Esophagus mucosa (tissue), 1 donor: ENCODE measurements around the gene SCN1A. TPM values are rescaled to one million over a fixed set of nuclear protein-coding genes. Genes with fewer than 3 reads are reported as not detected.
"Not testable (repeated sequence)": the region's sequence is repeated elsewhere in the genome, so short reads cannot be mapped to it uniquely, and the experiment has no call there.

Source experiments
- ATAC-seq: fragments of 200-7000 bp; cut with Tn5 transposase; one replicate; pipeline ENCODE4 v1.9.1; 2020
- total RNA-seq: library from RNA; stranded (reverse); gene quantifications from one replicate; pipeline ENCODE4 v1.2.4, GENCODE V29; 2023
- donor health status: DM: yes; HTN: yes; CAD: no.

SCN1A gene
- total RNA-seq, 1 donor from 2014 or later, result not detected

GRCh38 chr2:166135152-166135848 lies 7.5 kb upstream of the SCN1A start:
- ATAC-seq, result no peak

- no peak for ATAC-seq
These were observed 6.7 kb upstream of the SCN1A start for GRCh38 chr2:166134252-166135151.

- no peak for ATAC-seq
These were observed 5.8 kb upstream of the SCN1A start for GRCh38 chr2:166133653-166134052.

- no peak for ATAC-seq
These were observed 311 bp upstream of the SCN1A start for GRCh38 chr2:166128156-166128505.

- no peak for ATAC-seq
These were observed 1.7 kb downstream of the SCN1A start for GRCh38 chr2:166126007-166126639.

GRCh38 chr2:166125557-166125956 lies 2.3 kb downstream of the SCN1A start:
- ATAC-seq, result no peak

GRCh38 chr2:166118180-166118579 lies 9.6 kb downstream of the SCN1A start:
- ATAC-seq, result no peak

GRCh38 chr2:166117491-166117890 lies 10.3 kb downstream of the SCN1A start:
- no peak for ATAC-seq

- no peak for ATAC-seq
These were observed 12.2 kb downstream of the SCN1A start for GRCh38 chr2:166115589-166115988.

- ATAC-seq, result no peak
These were observed 15.6 kb downstream of the SCN1A start for GRCh38 chr2:166112193-166112605.

- no peak for ATAC-seq
These were observed 21.3 kb downstream of the SCN1A start for GRCh38 chr2:166106431-166107015.

- ATAC-seq, result no peak
These were observed 23.0 kb downstream of the SCN1A start for GRCh38 chr2:166104773-166105172.

- ATAC-seq, result no peak
These were observed 23.7 kb downstream of the SCN1A start for GRCh38 chr2:166104084-166104483.

- not testable (repeated sequence) for ATAC-seq
These were observed 24.5 kb downstream of the SCN1A start for GRCh38 chr2:166103277-166103676.

GRCh38 chr2:166094325-166094724 lies 33.5 kb downstream of the SCN1A start:
- ATAC-seq, result no peak

GRCh38 chr2:166092889-166093288 lies 34.9 kb downstream of the SCN1A start:
- no peak for ATAC-seq

GRCh38 chr2:166091439-166091838 lies 36.4 kb downstream of the SCN1A start:
- no peak for ATAC-seq

- ATAC-seq, result no peak
These were observed 36.9 kb downstream of the SCN1A start for GRCh38 chr2:166090908-166091307.

GRCh38 chr2:166090346-166090745 lies 37.5 kb downstream of the SCN1A start:
- ATAC-seq, result no peak

GRCh38 chr2:166088634-166089033 lies 39.2 kb downstream of the SCN1A start:
- no peak for ATAC-seq

GRCh38 chr2:166084301-166084700 lies 43.5 kb downstream of the SCN1A start:
- no peak for ATAC-seq

- no peak for ATAC-seq
These were observed 45.1 kb downstream of the SCN1A start for GRCh38 chr2:166082736-166083135.

- no peak for ATAC-seq
These were observed 46.0 kb downstream of the SCN1A start for GRCh38 chr2:166081852-166082251.
